DMS153 treated with DMSO at 0.1 percent for 48 hours (cell line): ENCODE data around the gene C4orf36.

Experiments
- DNase-seq: peaks from one replicate; lab custom pipeline; 2025; ENCODE audit not compliant: unreplicated experiment; lab: John Stamatoyannopoulos, UW

C4orf36 gene

GRCh38 chr4:86891762-86892635 lies at the start of gene C4orf36:
Gene C4orf36, minus strand, starts transcription at chr4:86892422. Its CDS starts 902 bp downstream, at chr4:86891520.
- DNase-seq, result peak; percentile 54

DNA sequence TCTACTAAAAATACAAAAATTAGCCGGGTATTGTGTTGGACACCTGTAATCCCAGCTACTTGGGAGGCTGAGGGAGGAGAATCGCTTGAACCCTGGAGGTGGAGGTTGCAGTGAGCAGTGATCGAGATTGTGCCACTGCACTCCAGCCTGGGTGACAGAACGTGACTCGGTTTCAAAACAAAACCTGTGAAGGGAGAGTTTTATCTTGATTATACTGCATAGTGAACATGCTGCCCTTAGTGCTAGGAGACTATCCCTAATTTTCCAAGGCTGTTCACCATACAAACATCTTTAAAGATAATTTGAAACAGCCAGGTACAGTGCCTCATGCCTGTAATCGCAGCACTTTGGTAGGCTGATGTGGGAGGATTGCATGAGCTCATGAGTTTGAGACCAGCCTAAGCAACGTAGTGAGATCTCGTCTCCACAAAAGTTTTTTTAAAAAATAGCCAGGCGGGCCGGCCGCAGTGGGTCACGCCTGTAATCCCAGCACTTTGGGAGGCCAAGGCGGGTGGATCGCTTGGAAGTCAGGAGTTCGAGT lies 48.8 kb upstream of the C4orf36 start:
- DNase-seq, result no peak

DNA sequence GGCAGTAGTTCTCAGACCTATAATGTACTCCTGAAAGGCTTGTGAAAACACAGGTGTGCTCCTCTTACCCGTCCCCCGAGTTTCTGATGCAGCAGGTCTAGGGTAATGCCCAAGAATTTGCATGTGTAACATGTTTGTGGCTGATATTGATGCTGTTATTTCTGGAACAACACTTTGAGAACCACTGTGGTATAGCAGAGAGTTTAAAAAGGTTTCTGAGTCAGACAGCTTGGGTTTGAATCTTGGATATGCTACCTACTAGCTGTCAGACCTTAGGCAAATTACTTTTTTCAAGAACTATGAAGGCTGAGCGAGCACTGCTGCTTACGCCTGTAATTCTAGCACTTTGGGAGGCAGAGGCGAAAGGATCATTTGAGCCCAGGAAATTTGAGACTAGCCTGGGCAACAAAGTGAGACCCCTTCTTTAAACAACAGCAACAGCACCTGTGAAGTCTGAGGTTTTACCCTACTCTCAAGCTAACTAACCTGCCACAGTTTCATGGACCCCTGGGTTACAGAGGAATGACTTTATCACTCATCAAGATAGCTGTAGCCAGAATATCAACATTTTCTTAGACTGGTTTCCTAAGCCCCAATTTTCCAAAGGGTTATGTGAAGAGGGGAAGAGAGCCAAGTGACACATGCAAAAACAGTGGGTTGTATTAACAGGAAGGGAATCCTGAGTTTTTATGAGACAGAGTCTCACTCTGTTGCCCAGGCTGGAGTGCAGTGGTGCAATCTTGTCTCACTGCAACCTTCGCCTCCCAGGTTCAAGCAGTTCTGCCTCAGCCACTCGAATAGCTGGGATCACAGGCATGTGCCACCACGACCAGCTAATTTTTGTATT lies 47.7 kb upstream of the C4orf36 start:
- no peak for DNase-seq

- DNase-seq, result no peak
Measured at GRCh38 chr4:86938771-86939520, 46.7 kb upstream of the C4orf36 start.

- peak; percentile 52 for DNase-seq
Measured at GRCh38 chr4:86935853-86936733, 43.9 kb upstream of the C4orf36 start.

DNA sequence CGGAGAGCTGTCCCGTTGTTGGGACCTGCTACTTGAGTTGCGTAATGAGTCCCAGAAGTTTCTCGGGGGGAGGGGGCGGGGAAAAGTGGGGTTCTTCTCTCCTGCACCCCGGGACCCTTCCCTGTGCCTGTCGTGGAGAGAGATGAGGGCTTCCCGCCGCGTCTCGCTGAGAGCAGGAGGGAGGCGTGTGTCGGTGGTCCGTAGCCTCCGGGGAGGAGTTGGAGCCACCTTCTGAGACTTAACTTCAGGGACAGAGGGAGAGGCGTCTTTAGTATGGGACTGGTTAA lies 43.3 kb upstream of the C4orf36 start:
- no peak for DNase-seq

- peak; percentile 88 for DNase-seq
Measured at GRCh38 chr4:86934771-86935565, 42.7 kb upstream of the C4orf36 start, which contains the start of gene AFF1. Gene AFF1, plus strand, starts transcription at chr4:86935011. Its CDS starts 13,523 bp downstream, at chr4:86948534.

- DNase-seq, result no peak
Measured at GRCh38 chr4:86934147-86934770, 42.0 kb upstream of the C4orf36 start.

DNA sequence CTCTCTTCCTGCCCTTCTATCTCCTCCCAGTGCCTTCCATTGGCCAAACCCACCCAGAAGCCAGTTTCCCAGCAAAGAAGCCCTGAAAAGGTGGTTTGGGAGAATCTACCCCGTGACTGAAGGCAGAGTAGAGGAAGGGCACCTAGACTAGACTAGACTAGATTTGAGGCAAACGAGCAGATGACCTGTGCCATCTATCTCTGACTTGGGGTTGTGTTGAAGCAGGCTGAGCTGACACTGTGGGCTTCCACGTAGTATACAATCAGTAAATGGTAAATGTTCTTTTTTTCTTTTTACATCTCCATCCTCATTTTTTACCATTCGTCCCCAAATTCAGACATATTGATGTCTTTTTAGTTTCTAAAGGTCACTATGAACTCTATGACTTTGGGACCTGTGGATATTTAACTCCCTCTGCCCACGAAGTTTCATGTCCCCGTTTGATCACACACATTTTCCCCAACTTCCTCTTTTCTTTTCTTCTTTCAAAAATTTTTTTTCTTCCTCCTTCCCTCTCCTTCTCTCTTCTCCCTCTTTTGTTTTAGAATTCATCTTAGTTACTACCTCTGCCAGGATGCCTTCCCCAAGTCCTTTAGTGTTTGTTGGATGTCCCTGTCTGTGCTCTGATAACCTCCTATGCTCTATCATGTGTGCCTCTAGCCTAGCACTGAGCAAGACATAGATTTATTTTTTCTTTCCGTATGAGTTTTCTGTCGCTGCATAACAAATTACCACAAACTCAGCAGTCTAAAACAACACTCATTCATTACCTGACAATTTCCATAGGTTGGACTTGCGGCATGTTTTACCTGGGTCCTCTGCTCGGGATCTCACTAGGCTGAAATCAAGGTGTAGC lies 36.4 kb upstream of the C4orf36 start:
- no peak for DNase-seq

DNA sequence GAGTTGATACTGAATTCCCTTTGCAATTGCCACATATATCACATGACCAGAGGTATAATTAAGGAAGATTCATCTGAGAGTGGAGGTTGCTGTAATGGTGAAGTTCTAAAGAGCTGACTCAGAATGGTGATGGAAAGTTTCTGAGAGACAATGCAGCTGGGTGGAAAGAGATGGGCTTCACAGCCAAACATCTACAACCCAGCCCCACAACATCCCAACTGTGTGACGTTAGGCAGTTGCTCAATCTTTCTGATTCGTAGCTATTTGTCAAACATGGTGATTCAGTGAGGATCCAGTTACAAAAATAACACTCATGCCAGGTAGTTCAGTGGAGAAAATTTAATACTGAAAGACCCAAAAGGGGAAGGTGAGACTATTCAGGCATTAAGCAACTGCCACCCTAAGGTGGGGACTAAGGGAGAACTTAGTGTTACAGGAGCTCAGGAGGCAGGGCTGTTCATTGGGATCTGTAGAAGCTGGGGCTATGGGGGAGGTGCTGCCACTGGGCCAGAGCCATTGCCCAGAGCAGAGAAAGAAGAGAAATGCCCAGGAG lies 35.7 kb upstream of the C4orf36 start:
- no peak for DNase-seq

DNA sequence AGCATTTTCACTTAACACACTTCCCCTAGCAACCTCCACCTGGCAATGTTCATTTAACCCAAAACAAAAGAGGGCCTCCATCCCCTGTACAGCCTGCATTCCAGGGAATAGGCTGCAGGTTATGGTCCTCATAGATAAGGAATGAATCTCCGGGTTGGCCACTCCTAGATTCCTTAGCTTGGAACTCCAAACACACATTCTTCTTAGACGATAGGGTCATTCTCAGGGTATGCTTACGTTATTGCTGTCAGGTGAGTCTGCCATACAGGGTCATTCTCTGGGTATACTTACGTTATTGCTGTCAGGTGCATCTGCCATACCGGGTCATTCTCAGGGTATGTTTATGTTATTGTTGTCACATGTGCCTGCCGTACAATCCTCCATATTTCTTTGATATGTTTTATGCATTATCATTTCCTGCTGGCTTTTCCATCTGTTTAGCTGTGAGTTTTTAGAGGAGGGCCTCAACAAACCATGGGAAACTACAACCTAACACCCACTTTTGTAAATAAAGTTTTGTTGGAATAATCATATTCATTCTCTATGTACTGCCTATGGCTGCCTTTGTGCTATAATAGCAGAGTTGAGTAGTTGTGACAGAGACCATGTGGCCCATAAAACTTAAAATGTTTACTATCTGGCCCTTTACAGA lies 34.3 kb upstream of the C4orf36 start:
- DNase-seq, result no peak

- no peak for DNase-seq
Measured at GRCh38 chr4:86924811-86925210, 32.6 kb upstream of the C4orf36 start.

GRCh38 chr4:86921608-86922252 lies 29.5 kb upstream of the C4orf36 start:
- no peak for DNase-seq

DNA sequence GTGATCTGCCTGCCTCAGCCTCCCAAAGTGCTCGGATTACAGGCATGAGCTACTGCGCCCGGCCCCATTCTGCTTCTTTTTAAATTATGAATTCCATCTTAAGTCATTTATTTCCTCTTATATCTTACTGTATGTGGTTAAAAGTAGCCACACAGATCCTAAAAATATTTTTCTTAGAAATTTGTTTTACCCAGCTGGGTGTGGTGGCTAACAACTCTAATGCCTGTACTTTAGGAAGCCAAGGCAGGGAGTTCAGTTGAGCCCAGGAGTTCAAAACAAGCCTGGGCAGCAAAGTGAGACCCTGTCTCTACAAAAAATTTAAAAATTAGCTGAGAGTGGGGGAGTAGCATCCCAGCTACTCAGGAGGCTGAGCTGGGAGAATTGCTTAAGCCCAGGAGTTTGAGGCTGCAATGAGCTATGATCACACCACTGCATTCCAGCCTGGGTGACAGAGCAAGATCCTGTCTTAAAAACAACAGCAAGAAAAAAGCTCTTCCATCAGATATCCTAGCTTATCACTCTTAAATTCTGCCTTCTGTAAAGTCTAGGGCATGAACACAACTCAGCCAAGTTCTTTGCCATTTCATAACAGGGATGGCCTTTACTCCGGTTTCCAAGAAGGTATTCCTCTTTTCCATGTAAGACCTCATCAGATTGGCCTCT lies 27.5 kb upstream of the C4orf36 start:
- DNase-seq, result no peak

DNA sequence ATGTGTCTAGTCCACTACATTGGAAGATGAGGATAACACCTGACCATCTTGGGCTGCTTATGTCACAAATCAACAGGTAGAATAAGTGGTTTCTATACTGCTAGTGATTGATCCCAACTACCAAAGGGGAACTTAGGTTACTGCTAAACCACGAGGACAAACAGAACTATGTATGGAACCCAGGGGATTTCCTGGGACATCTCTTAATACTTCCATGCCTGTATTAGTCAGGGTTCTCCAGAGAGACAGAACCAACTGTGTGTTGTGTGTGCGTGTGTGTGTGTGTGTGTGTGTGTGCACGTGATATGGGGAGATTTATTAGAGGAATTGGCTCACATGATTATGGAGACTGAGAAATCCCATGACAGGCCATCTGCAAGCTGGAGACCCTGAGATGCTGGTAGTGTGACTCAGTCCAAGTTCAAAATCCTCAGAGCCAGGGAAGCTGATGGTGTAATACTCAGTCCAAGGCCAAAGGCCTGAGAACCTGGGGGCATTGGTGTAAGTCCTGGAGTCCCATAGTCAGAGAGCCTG lies 26.4 kb upstream of the C4orf36 start:
- DNase-seq, result no peak
